Non-pigmented ciliary epithelial cell (primary cell): ENCODE measurements around the gene SCN4B.

Experiments
- DNase-seq: peaks from one replicate; pipeline ENCODE4 v3.0.0-alpha.2; 2010; ENCODE audit warnings: low read depth

Gene SCN4B

DNA sequence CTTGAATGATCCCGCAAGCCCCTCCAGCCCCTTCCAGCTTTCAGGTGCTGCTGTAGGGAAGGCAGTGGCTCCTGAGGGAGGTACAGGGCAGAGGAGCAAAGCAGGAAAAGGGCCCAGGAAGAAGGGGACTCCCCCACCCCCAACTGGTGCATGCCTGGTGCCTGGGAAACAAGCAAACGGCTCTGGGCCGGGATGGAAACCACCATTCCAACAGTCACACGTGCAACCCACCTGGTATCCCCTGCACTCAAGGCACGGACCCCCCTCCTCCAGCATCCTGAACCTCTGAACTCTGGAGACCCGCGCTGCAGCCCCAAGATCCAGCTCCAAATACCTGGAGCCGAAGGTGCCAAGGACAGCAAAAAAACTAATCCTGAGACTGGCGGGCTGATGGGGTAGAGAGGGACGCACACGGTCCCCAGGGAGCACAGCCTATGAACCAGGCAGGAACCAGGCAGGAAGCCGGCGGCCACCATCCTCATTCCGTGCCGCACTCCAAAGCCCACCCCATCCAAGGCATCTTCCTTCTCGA lies 537 bp downstream of the SCN4B start:
- no peak for DNase-seq

DNA sequence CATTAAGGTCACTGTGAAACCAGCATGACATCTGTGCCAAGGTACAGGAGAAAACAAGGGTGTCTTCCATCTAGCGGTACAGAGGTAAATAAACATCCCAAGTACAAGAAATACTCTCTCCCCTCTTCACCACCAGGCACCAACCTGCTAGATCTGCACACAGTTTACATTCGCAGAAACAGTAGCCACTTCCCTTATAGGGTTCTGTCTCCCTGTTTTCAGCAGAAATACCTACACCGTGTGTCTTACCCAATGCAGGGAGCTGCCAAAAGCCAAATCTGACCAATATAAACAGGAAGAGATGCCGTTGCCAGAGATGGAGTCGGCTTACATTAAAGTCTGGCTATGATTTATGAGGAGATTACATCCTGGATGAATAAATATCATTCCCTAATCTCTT lies 1.2 kb downstream of the SCN4B start:
- no peak for DNase-seq

DNA sequence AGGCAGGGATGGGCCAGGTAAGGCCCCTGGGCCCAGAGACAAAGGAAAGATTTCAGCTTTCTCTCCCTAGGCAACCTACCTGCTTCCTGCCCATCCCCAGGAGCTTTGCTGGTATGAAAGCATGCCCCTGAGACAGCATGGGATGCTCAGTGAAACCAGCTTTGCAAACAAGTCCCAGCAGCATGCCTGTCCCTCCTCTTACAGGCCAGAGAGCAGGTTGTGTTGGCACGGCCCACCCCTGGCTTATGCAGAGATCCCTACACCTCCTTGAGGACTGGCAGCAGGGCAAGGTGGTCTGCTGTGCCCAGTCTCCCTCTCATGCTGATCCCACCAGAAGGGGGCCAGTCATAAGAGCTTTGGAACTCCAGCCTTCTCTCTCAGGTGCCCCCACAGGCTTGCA lies 3.1 kb downstream of the SCN4B start:
- no peak for DNase-seq

DNA sequence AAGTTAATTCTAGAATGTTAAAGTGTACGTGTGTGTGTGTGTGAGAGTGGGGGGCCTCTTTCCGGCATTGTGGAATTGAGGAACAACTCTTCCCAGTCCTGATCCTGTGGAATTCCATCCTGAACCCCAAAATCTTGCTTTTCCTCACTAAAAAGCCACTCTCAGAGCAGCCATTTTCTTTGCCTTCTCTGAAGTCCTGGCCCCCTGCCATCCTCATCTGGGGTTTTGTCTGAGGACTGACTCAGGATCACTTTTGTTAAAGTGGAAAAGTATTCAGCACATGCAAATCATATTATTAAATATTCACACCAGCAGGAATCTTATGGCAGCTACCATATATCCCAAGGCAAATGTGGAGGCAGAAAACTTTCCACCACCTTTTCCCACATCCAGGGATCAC lies 3.8 kb downstream of the SCN4B start:
- DNase-seq: no peak

DNA sequence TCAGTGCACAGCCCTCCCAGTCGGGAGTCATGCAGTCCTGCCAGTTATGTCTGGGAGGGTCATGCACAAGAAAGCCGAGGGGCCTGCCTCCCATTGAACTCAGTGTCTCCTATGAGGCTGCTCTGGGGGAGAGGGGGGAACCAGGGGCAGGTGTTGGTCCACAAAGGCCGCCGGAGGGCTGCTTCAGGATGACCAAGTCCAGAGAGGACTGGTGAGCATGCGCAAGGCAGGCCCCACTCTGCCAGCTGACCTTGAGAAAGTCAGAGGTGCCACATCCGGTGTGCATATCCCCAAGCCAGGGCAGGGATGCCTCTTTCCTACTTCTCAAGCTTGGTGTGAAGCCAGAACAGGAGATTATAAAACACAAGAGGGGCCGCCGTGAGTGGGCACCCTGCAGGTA lies 4.4 kb downstream of the SCN4B start:
- DNase-seq: no peak

DNA sequence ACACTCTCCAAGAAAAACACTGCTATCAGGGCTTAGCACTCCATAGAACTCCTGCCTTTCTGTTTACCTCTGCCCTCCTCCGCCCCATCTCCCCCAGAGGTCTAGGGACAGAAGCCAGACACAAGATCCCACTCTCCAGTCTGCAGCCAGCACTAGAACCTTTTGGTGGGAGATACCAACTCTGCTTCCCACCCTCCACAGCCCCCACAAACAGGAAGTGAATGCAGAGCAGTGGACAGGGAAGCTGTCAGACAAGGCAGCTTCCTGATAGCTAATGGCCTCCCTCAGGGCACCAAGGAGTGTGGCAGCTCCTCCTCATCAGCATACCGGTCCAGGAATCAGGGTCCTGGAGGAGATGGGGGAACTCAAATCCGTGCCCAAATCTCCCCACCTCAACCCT lies 5.1 kb downstream of the SCN4B start:
- no peak for DNase-seq

DNA sequence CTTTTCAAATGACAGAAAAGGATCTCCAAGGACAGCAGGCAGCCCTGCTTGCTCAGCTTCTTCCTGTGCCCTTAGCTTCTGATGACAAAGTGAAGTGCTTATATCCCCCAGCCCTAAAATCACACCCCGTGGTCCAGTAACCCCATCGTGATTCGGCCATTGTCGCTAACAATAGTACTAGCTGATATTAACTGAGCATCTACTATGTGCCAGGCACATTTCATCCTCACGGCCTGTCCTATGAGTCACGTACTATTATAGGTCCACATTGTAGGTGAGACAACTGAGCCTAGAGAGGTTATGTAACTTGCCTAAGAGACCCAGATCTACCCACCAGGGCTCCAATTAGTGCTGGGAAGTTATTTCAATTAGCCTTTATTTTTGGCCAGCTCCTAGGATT lies 6.1 kb downstream of the SCN4B start:
- no peak for DNase-seq

DNA sequence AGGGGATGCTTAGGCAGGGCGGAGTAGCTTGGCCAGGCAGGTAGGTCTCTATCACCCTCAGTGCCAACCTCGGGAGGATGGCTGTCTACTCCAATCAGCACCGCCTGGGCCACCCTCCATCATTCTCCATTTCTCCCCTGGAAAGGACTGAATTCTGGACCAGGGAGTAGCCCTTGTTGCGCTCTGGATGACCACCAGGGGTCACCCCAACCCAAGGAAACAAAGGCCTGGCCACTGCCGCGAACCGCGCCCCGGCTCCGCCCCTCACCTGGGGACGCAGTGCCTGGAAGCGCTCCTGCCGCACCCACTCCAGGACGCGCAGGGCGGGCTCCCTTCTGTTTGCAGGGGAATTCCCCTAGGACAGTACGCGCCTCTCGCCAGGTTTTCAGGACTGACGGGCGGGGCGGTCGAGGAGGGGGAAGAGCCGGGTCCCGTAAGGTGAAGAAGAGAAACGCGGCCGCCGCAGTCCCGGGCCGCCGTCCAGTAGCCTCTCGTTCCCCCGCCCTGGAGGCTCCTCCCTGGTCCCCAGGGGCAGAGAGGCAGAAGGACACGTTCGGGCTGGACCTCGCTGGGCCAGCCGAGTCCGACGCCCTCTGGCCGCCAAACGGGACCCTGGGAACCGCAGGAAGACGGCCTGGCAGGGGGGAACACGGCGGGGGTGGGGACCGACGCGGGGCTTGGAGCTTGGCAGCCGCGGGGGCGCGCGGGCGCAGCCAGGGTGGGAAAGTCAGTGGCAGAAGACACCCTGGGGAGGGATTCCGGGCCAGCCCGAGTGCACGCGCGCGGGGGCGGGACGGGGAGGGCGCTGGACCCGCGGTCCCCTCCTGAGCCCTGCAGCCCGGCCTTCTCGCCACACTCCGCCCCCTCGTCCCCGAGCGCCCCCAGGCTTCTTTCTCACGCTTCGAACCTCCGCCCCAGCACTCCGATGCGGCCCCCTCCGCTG lies 7.1 kb downstream of the SCN4B start:
- peak; percentile 3 for DNase-seq

DNA sequence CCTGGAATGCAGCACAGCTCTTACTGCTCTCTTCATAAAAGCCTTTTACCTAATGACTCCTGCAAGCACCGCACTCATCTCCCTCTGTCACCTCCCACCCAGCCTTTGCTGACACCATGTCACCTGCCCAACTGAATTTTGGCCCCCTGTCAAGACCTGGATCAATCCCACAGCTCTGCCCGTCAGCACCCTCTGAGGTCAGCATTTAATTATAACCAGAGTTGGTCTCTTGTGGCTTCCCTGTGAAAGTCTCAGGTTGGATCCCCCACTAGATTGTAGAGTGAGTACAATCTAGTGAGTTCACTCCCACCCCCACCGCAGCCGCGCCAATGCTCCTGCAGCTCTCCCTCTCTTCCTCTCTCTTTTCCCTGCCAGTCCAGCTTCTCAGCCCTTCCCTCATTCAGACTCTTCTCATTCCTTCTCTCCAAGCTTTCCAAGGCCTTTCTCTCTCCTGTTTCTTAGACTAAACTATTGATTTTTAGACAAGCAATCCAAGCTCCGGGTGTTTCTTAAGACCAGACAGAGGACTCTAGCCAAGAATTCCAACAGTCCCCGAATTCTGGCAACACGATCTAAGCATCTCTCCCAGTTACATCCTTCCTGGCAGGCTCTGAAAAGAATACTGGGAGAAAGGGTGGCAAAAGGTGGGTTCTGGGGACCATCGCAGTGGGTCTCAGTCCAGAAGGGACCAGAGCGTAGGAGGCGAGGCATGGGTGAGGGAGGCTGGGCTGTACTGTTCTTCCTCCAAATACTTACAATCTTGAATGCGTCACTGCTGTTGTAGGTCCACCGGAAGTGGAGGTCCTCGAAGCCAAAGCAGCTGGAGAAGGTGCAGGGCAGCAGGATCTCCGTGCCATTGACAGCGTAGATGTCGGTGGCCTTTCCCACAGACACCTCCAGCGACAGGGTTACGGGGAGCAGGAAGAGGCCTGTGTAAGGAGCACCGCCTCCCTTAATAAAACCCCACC lies 8.0 kb downstream of the SCN4B start:
- no peak for DNase-seq

DNA sequence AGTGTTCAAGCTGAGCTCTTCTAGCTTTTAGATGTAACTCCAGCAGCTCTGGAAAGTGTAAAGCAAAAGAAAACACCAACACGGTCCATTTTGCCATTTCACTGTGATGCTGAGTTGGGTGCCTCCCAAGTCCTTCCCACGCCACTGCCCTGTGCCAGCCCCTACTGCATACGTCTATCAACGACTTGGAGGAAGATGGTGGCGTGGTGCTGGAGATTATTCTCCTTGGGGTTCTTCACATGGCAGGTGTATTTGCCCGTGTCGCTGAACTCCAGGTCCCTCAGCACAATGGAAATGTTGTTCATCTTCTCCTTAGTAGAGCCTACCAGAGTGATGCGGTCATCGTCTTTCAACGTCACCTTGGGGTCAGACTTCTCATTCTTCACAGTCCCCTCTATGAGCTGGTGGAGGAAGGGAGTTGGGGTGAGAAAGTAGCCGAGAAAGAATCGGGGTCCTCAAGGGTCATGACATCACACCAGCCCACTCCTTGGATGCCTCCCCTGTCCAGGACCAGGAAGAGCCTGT lies 8.9 kb downstream of the SCN4B start:
- no peak for DNase-seq

DNA sequence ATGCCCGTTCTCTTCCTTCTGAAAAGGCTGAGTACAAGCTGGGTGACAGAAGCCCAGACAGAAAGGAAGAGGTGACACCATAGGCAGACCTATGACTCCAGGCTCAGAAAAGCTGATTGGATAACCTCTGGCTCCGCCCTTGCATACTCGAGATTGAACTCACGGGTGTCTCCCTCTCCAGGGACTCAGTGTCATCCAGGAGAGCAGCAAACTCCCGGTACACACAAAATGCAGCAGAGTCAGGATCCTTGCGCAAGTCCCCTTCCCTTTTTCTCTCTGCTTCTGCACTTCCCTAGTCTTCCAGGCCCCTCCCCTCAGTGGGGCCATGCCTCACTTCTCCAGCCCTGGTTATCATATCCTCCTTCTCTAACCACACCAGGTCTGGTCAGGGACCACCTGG lies 9.8 kb downstream of the SCN4B start:
- no peak for DNase-seq

DNA sequence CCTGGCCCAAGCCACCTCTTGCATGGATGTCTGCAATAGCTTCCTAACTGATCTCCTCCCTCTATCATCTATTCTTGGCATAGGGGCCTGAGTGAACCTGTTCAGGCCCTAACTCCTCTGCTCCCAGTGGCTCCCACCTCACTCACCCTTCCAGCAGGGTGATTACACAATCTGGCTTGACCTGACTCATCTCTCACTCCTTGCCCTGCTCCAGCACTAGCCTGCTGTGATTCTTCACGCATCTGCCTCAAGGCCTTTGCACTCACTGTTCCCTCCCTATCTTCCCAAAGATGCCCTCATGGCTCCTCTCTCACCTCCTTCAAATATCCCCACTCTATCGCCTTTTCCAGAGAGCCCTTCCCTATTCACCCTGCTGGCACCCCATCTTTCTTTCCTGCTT lies 10.5 kb downstream of the SCN4B start:
- DNase-seq: no peak

DNA sequence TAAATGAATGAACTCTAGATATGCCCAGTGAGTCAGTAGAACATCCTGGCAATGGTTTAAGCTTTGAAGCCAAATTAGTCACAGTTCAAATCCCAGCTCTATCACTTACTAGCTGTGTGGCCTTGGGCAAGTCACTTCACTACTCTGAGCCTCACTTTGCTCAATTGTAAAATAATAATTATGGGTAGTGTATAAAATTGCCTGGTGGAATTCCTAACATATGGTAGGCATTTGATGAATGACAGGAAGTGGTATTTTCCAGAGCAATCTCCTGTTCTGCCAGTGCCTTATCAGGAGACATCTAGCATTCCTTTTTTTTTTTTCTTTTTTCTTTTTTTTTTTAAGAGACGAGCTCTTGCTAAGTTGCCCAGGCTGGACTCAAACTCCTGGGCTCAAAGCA lies 13.0 kb downstream of the SCN4B start:
- no peak for DNase-seq

DNA sequence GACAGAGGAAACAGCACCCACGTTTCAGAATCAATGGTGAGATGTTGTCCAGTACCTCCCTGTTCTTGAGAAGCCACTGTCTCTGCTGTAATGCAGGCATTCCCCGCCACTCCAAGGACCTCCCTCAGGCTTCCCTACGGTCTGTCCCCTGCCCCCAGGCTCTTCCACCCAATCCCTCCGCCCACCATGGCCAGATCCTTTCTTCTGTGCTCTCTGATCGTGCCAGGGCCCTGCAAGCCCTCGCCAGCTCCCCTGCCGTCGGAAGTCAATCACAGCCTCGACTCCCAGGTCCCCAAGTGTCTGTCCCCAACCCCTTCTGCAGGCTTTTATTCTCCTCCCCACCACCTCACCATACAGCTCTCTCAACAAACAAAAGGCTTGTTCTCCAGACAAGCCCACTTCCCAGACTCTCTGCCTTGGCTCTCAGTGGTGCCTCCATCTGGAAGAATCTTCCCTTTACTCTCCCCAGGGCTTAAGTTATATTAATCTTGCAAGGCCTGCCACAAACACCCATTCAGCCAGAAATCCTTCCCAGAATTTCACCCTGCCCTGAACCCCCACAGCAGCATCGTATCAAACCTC lies 13.7 kb downstream of the SCN4B start:
- no peak for DNase-seq

DNA sequence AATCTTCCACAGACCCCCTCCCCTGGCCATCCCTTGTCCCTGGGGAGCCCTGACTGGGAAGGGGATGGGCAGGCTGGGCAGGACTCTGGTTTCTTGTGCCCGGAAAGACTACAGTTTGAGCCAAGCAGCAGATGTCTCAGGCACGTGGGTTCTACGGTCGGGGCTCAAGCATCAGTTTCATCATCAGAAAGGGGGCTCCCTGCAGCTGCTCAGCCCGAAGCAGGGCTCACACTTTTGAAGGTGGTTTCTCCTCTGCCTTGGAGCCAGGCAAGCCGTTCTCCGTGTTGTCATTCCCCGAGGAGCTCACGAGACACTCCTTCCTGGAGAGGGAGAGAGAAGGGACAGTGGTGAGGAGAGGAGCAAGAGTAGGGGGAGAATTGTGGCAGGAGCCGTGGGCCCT lies 15.8 kb downstream of the SCN4B start:
- DNase-seq: no peak

DNA sequence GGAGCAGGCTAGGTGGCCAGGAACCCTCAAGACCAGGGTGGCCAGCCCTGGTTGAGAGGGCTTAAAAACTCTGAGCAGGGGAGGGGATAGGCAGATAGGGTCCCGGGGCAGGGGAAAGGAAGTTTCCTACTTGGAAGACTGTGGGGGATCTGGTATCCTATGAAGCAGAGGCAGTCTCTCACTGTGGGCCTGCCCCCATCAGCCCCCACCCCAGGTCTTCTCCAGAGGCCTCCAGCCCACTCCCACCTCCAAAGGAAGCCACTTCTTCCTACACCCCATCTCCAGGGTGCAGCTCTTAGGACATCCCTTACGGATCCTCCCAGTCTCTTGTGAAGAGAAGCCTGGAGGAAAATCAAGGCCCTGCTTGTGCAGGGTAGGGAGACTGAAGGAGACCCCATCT lies 16.3 kb downstream of the SCN4B start:
- no peak for DNase-seq

DNA sequence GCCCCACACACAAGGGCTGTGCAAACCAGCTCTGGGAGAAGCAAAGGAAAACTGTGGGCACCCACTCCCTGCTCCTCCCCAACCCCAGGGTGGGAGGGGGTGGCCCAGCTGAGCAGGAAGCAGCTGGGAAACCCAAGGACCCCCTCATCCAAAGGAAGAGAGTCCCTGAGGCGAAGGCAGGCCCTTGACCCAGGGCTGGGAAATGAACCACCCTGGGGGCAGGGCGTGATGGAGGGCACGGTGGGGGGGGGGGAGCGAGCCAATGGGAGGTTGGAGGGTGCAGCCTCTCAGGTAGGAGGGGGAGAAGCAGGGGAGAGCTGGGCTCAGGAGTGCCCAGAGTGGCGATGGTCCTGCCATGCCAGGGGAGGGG lies 16.8 kb downstream of the SCN4B start:
- DNase-seq: no peak

DNA sequence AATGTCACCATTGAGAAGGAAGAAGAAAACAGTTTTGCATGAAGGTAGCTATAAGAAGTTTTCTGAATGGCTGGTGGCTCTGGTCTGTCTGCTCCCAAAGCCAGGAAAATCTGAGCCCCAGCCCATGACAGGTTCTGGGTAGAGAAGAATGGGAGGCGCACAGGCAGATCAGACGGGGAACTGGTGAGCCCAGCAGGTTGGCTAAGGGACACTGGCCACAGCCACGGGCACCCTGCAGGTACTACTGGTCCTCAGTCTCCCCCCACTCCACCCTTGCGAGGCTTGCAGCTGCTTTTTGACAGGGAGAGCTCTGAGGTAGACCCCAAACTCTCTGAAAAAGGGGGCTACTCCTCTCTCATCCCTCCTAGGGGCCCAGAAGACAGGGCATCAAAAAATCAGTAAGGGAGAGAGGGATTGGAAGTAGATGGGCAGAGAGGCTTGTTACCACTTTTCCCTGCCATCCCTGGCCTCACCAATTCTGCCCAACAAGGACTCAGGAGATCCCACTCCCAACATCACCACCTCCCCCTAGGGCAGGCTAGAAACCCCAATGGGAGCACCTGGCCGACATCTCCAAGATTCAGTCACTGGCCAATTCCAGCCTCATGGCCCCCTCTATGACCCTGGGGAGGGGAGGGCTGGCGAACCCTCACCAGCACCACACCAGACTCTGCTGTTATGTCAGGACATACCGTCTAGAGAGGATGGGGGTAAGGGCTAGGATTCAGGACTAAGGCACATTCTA lies 17.4 kb downstream of the SCN4B start:
- DNase-seq: no peak

DNA sequence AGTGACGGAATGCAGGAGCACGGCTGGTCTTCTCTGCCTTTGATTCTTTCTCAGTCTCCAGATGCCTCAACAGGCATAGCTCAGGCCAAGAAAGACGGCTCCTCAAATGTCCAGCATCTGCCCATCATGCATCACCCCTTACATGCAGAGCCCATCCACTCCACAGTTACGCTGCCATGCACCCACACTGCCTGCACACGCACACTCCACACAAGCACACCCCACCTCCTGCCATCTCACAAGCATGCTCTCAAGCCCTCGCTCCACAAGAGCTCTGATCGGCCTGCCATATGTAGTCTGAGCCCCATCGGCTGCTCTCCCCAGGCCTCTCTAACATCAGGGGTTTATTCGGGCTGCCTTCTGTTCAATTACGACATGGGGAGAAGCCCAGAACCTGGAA lies 18.8 kb downstream of the SCN4B start:
- no peak for DNase-seq

DNA sequence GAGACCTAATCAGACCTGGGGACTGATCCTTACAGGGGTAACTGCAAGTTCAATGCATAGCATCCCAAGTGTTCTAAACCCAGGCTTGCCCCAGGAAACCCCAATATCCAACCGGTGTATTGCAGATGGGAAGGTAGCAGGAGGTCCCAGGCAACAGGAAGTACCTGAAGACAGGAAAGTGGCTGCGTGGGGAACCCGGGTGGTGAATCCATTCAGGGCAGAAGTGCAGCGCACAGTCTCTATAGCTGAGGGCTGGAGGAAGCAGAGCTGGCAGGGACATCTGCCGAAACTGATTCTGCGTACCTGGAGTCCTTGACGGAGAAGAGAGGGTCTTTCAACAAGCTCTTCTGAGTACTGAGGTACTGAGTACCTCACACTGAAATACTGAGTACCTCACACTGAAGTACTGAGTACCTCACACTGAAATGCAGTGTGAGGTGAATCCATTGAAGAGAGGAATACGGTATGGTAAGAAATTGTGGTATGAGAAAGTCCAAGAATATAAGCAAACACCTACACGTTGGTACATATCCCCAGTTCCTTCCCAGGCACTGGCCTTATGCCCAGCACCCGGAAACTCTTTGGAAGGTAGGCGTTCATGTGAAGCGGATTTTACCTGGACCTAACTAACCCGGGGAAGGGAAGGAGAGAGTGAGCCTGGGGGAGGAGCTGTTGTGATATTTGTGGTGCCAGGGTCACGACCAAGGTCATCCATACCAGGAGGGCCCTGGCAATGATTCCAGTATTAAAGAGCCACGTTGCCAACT lies 20.1 kb downstream of the SCN4B start:
- no peak for DNase-seq
